HG02884 (cell line): ENCODE results near the gene IL12RB2.
"Not testable (repeated sequence)": the region's sequence is repeated elsewhere in the genome, so short reads cannot be mapped to it uniquely, and the experiment has no call there.

Source experiments
- ATAC-seq: cut with Tn5 transposase; IDR thresholded peaks from one replicate; pipeline ENCODE4 v1.9.1; 2021; ENCODE audit warnings: mild to moderate bottlenecking, moderate library complexity; ENCODE audit not compliant: unreplicated experiment

The IL12RB2 gene

DNA sequence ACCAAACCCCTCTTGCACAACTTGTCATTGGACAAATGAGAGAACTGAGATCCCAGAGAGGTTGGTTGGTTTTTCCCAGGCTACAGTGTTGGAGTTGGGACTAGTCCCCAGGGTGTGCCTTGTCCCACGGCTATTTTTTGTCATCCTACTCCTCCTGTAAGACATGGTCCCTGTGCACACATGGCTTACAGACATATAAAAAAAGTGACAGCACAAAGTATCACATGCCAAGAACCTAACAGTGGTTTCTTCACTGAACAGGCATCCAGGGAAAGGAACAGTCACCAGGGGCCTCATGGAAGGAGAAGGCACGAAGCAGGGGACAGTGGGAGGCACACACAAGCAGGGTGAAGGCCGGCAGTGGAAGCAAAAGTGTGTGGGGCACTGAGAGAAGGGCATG lies 86.1 kb downstream of the IL12RB2 start:
- no peak for ATAC-seq

DNA sequence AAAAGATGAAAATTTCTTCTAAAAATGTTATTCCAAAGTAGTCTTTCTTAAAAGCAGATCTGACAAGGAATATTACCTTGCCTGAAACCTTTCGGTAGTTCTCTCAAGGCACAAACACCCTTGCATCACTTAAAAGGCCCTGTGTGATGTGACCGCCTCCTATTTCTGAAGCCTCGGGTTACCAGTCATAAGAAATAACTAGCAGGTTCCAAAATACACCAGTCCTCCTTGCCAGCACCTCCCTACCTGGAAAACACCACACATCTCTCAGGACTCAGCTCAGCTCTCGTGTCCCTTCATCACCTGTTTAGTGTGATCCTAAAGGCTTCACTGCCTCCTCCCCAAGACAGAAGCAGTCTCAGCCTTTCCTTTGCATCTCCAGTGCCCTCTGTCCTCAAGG lies 86.9 kb downstream of the IL12RB2 start:
- ATAC-seq, result no peak

DNA sequence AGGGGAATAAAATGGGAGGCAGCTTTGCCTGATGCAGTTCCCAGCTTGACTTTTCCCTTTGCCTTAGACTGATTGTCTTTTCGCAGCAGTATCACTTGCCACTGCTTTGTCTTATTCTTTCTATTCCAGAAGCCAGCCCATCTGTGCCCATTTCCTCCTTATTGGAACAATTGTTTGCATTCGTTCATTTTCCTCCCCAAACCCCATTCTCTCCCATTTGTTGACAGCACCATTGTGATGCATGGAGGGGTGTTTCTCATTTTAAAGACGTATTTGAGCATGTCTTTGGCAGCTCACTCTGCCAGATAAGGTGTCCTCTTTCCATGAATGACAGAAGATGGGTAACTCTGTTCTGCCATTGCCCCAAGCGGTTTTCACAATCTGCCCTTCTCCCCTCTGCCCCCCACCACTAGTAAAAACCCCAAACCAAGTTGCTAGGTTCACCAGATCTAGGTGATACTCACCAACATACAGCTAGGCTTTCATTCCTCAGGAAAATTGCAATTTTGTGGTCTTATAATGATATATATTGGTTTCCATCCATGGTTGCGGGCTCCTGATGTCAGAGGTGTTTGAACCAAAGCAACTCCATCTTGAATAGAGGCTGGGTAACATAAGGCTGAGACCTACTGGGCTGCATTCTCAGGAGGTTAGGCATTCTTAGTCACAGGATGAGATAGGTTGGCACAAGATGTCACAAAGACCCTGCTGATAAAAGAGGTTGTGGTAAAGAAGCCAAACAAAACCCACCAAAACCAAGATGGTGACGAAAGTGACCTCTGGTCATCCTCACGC lies 91.7 kb downstream of the IL12RB2 start:
- ATAC-seq, result no peak

DNA sequence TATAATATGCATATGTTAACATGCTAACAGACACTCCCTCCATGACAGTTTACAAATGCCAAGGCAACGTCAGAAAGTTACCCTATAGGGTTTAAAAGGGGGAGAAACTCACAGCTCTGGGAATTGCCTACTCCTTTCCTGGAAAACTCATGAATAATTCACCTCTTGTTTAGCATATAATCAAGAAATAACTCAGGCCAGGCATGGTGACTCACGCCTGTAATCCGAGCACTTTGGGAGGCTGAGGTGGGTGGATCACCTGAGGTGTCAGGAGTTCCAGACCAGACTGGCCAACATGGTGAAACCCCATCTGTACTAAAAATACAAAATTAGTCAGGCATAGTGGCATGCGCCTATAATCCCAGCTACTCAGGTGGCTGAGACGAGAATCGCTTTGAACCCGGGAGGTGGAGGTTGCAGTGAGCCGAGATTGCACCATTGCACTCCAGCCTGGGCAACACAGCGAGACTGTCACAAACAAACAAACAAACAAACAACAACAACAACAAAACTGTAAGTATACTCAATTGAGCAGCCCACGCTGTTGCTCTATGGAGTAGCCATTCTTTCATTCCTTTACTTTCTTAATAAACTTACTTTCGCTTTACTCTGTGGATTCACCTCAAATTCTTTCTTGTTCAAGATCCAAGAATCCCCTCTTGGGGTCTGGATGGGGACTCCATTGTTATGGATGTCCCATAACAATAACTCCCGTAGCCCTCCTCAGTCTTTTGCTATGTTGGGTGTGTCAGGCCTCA lies 92.5 kb downstream of the IL12RB2 start:
- not testable (repeated sequence) for ATAC-seq

DNA sequence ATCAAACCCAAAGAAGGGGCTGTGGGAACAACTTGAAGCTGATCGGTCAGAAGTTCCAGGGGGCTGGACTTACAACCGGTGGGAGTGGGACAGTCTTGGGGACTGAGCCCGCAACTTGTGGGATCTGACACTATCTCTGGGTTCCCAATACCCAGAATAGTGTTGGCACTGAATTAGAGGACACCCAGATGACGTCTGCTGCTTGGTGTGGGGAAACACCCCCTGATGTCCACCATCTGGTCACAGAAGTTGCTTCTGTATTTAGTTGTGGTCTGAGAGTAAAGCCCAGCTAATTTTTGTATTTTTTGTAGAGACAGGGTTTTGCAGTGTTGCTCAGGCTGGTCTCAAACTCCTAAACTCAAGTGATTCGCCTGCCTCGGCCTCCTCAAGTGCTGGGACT lies 93.8 kb downstream of the IL12RB2 start:
- ATAC-seq, result no peak

DNA sequence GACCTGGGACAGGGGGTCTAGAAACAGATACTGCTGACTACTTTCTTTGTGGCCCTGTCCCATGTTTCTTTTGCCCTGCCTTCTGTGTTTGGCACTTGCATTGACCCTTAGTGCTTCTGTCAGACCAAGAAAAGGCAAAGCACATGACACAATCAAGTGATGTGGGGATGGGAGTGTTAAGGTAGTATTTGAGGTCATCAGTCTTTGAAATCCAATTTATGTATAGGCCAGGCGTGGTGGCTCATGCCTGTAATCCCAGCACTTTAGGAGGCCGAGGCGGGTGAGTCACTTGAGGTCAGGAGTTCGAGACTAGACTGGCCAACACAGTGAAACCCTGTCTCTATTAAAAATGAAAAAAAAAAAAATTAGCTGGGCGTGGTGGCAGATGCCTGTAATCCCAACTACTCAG lies 96.5 kb downstream of the IL12RB2 start:
- ATAC-seq, result no peak

DNA sequence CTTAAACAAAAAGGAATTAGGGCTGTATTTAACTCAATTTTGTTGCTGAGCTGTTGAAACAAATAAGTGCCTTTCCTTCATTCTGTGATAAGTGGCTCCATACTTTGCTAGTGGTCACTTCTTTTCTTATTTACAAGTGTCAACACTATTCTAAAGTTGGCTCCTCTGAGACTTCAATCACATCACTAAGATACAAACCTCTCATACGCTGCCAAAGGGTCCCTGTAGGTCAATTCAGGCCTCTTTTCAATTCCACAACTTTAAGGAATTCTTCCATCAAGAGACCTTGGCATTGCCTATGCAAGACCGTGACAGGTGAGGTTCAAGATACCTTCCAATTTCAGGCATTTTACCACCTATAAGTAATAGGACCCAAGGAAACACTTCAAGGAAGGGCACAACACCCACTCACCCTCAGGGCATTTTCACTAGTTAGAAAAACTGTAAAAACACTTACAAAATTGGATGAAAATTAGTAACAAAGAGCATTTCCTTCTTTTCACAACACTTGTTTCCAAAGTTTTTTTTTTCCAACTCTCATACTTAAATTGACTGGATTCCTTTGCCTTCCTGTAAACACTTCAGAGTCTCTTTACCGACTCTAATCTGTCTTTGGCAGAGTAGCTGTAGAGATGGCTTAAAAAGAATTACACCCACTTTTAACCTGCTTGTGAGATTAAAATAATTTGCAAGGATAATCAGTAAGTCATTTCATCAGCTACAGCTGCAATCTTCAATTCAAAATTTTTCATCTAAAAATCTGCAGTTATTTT lies 98.0 kb downstream of the IL12RB2 start:
- no peak for ATAC-seq

DNA sequence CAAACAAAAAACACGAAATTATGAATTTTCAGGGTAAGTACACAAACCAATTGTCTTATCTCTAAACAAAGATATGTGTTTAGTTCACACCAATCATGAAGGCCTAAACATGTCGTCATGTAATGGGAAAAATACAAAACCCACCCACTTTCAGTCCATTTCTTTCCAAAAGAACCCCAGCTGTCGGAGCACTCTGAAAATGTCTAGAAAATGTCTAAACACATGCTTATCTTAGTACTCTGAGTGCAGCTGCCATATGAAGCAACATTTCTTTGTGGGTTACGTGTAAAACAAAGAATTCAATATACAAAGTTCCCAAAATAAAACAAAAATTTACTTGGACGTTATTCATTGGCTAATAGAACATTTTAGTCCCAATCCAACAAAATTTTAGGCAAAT lies 99.8 kb downstream of the IL12RB2 start:
- ATAC-seq, result no peak

DNA sequence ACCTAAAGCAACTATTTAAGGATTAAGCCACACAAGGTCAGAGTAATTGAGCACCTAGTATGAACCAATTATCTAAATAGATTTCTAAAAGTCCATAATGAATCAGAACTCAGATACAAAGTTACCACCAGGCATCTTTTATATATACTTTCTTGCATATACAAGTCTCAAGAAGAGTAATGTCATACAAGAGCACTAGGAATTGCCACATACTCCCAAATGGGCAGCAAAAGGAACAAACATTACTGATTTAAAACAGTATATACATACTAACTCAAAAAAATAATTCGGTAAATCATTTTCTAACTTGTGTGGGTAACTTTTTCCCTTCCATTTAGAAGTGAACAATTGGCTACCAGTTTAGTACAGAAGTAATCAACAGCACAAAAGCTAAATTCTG lies 100.5 kb downstream of the IL12RB2 start:
- ATAC-seq, result no peak

DNA sequence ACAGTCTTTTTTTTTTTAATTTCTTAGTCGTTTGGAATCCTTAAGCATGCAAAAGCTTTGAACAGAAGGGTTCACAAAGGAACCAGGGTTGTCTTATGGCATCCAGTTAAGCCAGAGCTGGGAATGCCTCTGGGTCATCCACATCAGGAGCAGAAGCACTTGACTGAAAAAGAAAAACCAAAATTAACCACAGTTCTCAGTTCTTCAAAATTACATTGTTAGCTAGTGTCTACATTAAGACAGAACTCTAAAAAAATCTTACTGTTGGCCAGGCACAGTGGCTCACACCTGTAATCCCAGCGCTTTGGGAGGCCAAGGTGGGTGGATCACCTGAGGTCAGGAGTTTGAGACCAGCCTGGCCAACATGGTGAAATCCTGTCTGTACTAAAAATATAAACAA lies 105.4 kb downstream of the IL12RB2 start:
- ATAC-seq, result not testable (repeated sequence)

DNA sequence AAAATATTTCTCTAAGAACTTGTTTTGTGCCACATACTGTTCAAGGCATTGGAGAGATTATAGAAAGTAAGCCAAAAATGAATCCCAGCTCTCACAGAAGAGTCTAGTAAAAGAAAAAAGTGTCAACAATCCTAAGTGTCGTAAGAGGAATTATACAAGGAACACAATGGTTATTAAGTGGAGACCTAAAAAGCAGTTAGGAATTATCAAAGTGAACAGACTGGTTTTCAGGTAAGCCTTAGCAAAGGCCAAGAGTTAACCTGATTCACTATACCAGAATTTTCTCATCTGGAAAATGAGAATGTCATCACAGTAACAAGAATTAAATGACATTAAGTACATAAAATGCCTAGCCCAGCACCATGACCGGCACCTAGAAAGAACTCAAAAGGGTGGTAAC lies 106.9 kb downstream of the IL12RB2 start:
- ATAC-seq, result no peak

DNA sequence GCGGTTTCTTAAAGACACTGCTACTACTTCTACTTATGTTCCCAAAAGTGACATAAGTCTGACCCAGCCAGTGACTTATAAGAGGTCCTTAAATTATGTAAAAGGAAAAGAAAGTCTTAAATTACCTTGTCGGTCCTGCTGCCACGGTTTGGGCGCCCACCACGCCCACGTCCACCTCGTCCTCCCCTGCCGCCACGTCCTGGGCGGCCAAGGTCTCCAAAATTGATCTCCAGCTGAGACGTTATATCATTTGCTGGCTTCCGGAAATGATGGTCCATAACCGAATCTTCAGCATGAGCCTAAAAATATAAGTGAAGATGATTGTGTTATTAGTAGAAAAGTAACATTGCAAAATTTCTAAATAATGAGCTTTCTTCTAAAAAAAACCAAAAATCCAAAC lies 107.4 kb downstream of the IL12RB2 start:
- no peak for ATAC-seq

DNA sequence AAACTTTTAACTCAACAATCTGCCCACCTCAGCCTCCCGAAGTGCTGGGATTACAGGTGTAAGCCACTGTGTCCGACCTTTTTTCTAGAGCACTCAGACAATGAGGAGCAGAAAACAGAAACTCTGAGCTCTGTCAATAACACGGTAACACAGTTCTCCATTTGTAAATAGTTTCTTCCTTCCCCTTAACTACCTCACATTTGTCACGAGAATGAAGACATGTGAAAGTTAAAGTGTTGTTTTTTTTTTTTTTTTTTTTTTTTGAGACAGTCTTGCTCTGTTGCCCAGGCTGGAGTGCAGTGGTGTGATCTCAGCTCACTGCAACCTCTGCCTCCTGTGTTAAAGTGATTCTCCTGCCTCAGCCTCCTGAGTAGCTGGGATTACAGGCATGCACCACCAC lies 110.1 kb downstream of the IL12RB2 start:
- not testable (repeated sequence) for ATAC-seq

DNA sequence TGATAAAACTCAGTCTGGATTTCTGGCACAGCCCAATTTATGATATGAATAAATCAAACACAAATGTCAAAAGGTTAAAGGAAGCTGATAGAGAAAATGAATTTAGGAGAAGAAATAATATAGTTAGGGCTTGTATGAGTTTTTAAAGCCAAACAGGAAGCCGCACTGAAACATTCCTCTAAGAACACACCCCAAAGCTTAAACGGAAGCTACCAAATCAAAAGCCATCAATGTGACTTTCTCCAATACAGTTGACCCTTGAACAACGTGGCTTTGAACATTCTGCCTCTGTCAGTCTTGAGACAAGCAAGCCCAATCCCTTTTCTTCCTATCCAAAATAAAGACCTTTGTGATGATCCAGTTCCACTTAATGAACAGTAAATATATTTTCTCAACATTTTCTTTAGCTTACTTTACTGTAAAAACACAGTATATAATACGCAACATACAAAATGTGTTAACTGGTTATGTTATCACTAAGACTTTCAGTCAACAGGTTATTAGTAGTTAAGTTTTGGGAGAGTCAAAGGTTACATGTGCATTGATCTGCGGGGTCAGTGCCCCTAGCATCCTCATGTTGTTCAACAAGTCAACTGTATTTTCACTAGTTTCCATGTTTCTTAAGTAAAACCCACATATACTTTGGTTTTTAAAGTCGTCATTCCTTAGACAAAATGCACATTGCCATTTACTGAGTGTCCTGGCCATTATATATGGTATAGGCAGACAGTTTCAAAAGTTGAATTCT lies 111.3 kb downstream of the IL12RB2 start:
- ATAC-seq, result no peak

DNA sequence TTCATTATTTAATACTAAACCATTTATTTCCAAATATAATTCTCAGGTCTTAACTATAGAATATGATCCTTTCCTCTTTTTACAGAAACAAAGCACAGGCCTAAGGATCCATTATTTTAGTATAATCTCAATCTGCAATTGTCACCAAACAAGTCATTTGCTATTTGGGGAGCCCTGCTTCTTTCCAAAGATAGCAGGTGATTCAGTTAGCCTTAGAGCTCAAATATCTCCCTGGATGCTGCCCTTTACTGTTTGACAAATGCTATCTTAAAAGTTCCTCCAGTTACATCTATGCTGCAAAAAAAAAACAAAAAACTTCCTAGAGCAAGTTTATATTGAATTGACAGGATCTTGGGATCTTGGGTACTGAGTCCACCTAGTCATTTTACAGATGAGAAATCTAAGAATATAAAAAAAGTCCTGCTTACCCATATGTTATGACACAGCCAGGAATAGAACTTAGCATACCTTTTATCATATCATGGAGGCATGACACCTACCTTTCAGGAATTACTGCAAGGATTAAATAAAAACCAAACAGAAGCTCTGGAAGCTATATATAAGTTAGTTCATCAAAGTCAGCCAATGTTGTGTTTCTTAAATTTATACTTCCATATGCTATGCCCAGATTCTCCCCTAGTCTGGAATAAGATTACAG lies 113.3 kb downstream of the IL12RB2 start:
- ATAC-seq, result no peak

DNA sequence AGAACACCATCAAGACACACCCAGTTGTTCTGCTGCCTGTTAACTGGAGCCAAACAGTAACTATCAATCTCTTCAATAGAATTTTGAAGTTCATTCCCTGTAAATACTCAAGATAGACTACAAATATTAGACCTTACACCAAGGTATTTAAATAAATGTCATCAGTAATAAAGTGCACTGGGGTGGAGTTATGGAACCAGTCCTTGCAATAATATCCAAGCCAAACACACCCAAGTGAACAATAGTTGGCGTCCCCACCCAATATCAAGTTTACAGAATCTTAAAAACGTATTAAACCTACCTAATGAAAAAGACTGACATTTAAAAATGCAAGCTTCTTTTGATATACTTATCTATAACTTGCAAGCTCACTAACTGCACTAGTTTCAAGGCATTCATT lies 119.8 kb downstream of the IL12RB2 start:
- ATAC-seq, result no peak

DNA sequence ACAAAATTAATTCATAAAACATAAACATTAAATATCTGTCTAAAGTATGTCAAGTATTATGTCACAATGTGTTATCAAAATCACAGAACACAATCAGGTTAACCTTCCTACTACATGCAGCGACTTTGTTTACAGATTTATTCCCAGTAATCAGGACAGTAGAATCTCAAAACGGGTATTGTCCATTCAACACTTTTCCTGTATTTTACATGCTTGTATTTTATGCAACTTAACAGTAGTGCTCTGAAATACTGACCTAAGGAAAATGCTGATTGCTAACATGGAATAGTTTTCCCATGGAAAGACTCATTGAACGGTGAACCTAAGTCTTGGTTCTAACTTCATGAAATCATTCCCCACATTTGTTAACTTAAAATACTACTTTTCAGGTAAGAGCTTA lies 120.3 kb downstream of the IL12RB2 start:
- no peak for ATAC-seq

DNA sequence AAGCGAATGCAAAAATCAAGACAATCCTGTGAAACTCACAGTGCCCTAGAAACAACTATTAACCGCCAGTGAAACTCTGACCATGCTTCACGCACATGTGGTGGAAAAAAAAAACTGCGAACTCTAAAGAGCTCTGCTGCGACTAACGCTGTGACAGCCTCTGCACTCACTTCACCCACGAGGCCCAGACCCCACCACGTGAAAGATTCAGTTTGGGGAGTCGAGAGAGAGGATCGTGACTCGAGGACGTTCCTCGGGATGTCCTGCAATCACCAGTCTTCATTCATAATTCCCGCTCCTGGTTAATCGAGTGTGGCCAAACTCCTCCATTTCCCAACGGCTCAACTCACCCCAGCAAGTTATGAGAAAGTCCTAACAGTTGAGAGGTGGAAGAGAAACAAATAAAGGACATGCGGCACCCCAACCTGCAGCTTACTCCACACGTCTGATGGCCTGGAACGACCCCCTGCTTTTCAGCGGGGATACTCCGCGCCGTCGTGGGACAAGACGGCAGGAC lies 121.4 kb downstream of the IL12RB2 start:
- no peak for ATAC-seq

DNA sequence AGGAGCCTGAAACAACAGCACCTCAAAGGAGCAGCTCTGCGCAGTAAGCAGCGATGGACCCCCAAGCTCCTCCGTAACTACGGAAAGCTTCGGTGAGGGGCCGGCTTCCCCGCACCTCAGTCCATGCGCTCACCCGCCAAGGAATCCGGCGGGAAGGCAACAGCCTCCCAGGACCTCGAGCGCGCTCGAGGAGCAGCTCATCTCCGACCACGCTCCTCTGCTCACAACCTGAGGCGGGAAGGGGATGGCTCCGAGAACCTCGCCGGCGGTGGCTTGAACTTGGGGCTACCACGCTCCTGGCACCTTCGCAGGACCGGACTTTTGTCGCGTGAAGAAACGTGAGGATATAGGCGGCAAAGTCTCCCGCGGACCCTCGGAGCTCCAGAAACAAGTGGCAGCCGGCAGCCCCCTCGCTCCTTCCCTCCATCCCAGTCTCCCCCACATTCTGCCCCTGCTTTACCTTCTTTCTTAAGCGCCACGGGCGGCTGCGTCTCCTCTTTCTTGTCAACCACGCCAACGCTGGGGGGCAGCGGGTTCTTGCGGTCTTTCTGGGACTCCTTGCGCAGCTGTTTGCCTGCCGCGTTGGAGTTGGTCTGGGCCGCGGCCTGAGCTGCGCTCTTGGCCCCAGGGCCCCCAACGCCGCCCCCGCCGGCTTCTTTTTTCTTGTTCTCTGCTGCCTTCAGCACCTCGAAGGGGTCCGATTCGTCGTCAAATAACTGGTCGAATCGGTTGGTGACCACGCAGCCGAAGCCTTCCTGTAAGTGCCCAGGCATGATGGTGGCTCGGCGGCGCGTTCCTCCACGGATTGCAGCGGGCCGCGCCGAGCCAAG lies 122.1 kb downstream of the IL12RB2 start:
- peak; percentile 1 for ATAC-seq
